KMS-11 (cell line): ENCODE results near the gene GGA1.

ENCODE experiments used
- H2AFZ ChIP-seq: fragments of 200-600 bp; sonication (generic); 2 replicates; pipeline ENCODE4 v1.6.1; 2016; ENCODE audit warnings: antibody characterized with exemption, mixed run types, low read depth
- H3K27ac ChIP-seq: fragments of 200-600 bp; sonication (generic); 2 replicates; pipeline ENCODE4 v1.6.1; 2016; ENCODE audit warnings: mild to moderate bottlenecking, mixed run types
- H3K27me3 ChIP-seq: fragments of 200-600 bp; sonication (generic); 2 replicates; pipeline ENCODE4 v1.6.1; 2017; ENCODE audit warnings: mild to moderate bottlenecking, low read depth, mixed run types, moderate library complexity; ENCODE audit not compliant: insufficient read depth
- H3K36me3 ChIP-seq: fragments of 200-600 bp; sonication (generic); 2 replicates; pipeline ENCODE4 v1.6.1; 2017; ENCODE audit warnings: mild to moderate bottlenecking, mixed run types; ENCODE audit not compliant: insufficient read depth
- H3K4me1 ChIP-seq: fragments of 200-600 bp; sonication (generic); 2 replicates; pipeline ENCODE4 v1.6.1; 2016; ENCODE audit warnings: mild to moderate bottlenecking, low read depth, mixed run types; ENCODE audit not compliant: poor library complexity, severe bottlenecking
- H3K4me2 ChIP-seq: fragments of 200-600 bp; sonication (generic); 2 replicates; pipeline ENCODE4 v1.7.0; 2016; ENCODE audit warnings: mild to moderate bottlenecking, mixed run types
- H3K4me3 ChIP-seq: fragments of 200-600 bp; sonication (generic); IDR thresholded peaks from 2 replicates; pipeline ENCODE4 v1.6.1; 2017; ENCODE audit warnings: low read depth, low read length, mixed read lengths; ENCODE audit not compliant: insufficient read depth
- H3K79me2 ChIP-seq: fragments of 200-600 bp; sonication (generic); 2 replicates; pipeline ENCODE4 v1.6.1; 2016; ENCODE audit warnings: low read depth, mixed run types; ENCODE audit not compliant: insufficient read depth
- H3K9ac ChIP-seq: fragments of 200-600 bp; sonication (generic); 2 replicates; pipeline ENCODE4 v1.6.1; 2016; ENCODE audit warnings: mild to moderate bottlenecking, mixed run types
- H4K20me1 ChIP-seq: fragments of 200-600 bp; sonication (generic); 2 replicates; pipeline ENCODE4 v1.6.1; 2016; ENCODE audit warnings: mild to moderate bottlenecking, mixed run types; ENCODE audit not compliant: insufficient read depth
- TF ChIP-seq, protein P1 (sequence below): fragments of 200-600 bp; sonication (generic); conservative IDR thresholded peaks from 2 replicates; pipeline ENCODE4 v1.6.1; 2017; ENCODE audit warnings: low read depth, mild to moderate bottlenecking, antibody characterized with exemption, low read length, moderate library complexity, mixed read lengths

Gene GGA1

DNA sequence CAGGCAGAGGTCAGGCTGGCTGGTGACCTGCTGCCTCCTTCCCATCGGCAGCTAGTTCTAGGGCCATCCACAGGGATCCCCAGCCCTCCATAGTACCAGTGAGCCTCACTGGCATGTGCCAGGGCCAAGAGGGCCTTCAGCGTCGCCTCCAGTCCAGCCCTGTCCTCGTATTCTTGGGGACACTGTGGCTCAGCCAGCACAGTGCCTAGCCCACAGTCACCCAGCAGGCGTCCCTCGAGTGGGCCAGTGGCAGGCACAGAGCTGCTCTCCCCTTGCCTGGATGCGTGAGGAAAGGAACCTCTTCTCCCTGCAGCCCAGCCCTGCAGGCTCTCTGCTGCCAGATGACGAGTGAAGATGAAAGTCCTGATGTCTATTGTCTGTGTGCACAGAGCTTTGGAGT, 20.2 kb downstream of the GGA1 start:
- Histone ChIP-seq H3K9ac (no peak overlapping the region), H2AFZ (no peak overlapping the region), H3K79me2 (no peaks in the 10 kb centered on the region), H3K4me2 (no peak overlapping the region), H4K20me1 (no peaks in the 10 kb centered on the region), H3K36me3 (no peaks in the 10 kb centered on the region), H3K4me3 (no peak overlapping the region), H3K4me1 (peaks cover 57% of the 10 kb centered on the region), H3K27me3 (no peaks in the 10 kb centered on the region), H3K27ac (no peak overlapping the region)
- TF ChIP-seq, protein P1, sequence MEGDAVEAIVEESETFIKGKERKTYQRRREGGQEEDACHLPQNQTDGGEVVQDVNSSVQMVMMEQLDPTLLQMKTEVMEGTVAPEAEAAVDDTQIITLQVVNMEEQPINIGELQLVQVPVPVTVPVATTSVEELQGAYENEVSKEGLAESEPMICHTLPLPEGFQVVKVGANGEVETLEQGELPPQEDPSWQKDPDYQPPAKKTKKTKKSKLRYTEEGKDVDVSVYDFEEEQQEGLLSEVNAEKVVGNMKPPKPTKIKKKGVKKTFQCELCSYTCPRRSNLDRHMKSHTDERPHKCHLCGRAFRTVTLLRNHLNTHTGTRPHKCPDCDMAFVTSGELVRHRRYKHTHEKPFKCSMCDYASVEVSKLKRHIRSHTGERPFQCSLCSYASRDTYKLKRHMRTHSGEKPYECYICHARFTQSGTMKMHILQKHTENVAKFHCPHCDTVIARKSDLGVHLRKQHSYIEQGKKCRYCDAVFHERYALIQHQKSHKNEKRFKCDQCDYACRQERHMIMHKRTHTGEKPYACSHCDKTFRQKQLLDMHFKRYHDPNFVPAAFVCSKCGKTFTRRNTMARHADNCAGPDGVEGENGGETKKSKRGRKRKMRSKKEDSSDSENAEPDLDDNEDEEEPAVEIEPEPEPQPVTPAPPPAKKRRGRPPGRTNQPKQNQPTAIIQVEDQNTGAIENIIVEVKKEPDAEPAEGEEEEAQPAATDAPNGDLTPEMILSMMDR, result no peak

DNA sequence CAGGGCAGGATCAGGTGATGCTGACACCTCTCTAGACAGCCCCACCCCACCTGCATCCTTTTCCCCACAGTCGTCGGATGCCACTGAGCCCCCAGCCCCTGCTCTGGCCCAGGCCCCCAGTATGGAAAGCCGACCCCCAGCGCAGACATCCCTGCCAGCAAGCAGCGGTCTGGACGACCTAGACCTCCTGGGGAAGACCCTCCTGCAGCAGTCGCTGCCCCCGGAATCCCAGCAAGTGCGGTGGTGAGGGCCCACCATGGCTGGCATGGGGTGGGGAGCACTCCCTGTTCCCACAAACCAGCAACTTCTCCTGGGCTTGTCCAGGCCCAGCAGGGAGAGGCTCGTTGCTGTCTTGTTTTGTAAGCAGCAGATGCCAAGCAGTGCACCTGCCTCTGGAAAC, 21.3 kb downstream of the GGA1 start:
- TF ChIP-seq, protein P1, result no peak
- no peak overlapping the region for H3K4me2 ChIP-seq
- H3K27ac ChIP-seq, result no peak overlapping the region
- no peaks in the 10 kb centered on the region for H3K27me3 ChIP-seq
- H3K9ac ChIP-seq, result no peak overlapping the region
- no peaks in the 10 kb centered on the region for H3K36me3 ChIP-seq
- no peaks in the 10 kb centered on the region for H4K20me1 ChIP-seq
- peaks cover 64% of the 10 kb centered on the region for H3K4me1 ChIP-seq
- no peak overlapping the region for H2AFZ ChIP-seq
- no peak overlapping the region for H3K4me3 ChIP-seq
- no peaks in the 10 kb centered on the region for H3K79me2 ChIP-seq

DNA sequence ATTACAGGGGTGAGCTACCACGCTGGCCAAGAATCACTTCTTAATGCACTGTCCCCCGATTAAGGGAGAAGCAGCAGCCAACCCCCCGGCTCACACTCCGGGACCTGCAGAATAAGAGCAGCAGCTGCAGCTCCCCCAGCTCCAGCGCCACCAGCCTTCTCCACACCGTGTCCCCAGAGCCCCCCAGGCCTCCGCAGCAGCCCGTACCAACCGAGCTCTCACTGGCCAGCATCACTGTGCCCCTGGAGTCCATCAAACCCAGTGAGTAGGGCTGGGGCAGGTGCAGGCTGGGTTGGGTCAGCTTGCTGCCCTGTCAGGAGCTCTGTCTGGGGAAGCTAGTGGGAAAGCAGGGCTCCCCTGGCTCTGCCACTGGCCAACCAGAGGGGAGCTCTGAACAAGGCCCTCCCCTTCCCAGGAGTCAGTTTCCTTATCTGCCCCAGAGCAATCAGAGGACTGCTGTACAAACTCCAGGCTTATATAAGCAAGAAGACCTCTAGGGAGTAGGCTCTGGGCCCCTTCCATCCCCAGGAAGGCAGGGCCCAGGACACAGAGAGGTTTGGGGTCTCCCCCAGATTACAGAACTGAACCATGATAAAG, 22.3 kb downstream of the GGA1 start:
- H3K4me2 ChIP-seq, result no peak overlapping the region
- no peaks in the 10 kb centered on the region for H3K36me3 ChIP-seq
- TF ChIP-seq, protein P1, result no peak
- H3K4me3 ChIP-seq, result no peak overlapping the region
- no peaks in the 10 kb centered on the region for H3K27me3 ChIP-seq
- no peak overlapping the region; the same call in 1 of the 2 replicates for H3K27ac ChIP-seq
- H3K79me2 ChIP-seq, result no peaks in the 10 kb centered on the region
- peaks cover 65% of the 10 kb centered on the region for H3K4me1 ChIP-seq
- H4K20me1 ChIP-seq, result no peaks in the 10 kb centered on the region
- H2AFZ ChIP-seq, result no peak overlapping the region
- no peak overlapping the region for H3K9ac ChIP-seq

DNA sequence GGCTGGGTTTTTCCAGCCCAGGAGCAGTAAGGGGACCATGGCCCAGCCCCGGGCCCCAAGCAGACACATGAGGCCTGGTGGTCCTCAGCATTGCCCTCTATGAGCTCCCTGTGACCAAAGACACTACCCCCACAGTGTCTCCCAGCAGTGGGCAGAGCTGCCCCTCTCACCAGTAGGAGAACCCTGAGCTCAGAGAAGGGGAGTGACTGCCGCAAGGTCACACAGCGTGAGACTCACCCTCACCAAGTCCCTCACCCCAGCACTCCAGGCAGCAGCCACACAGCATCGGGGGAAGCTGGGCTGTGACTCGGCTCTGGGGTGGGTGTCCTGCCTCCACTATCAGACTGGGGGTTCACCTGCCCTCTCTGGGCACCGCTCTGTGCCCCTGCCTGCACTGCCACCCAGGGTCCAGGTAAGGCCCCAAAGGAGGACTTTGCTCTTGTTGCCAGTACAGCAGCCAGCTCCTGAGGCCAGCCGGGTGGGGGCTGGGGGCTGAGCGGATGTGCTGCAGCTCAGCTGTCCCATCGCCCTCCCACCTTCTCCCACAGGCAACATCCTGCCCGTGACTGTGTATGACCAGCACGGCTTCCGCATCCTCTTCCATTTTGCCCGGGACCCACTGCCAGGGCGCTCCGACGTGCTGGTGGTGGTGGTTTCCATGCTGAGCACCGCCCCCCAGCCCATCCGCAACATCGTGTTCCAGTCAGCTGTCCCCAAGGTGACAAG, 23.0 kb downstream of the GGA1 start:
- no peak overlapping the region for H2AFZ ChIP-seq
- no peaks in the 10 kb centered on the region for H3K79me2 ChIP-seq
- H4K20me1 ChIP-seq, result no peaks in the 10 kb centered on the region
- no peak overlapping the region for H3K4me2 ChIP-seq
- no peak overlapping the region for H3K9ac ChIP-seq
- H3K27ac ChIP-seq, result no peak overlapping the region; the same call in 1 of the 2 replicates
- H3K36me3 ChIP-seq, result no peaks in the 10 kb centered on the region
- no peaks in the 10 kb centered on the region for H3K27me3 ChIP-seq
- peaks cover 65% of the 10 kb centered on the region for H3K4me1 ChIP-seq
- H3K4me3 ChIP-seq, result no peak overlapping the region
- TF ChIP-seq, protein P1, result no peak
